ENCODE measurements around the gene PRR16. TPM values are rescaled to one million over a fixed set of nuclear protein-coding genes. Genes with fewer than 3 reads are reported as not detected.

PRR16 gene
- total RNA-seq, 1 donor from 2014 or later: 0.23 TPM

DNA sequence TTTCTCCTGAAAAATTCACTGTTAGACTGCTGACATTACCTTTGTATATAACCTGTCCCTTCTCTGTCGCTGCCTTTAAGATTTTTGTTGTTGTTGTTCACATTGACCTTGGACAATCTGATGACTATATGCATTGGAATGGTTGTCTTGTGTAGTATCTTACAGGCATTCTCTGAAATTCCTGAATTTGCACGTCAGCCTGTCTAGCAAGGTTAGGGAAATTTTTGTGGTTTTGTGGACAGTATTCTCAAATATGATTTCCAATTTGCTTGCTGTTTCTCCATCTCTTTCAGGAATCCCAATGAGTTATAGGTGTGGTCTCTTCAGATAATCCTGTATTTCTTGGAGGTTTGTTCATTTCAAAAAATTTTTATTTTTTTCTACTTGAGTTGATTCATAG, 140.8 kb downstream of the PRR16 start:
- H3K4me3 ChIP-seq (ENCODE audit: low read depth, low read length): no peak overlapping the region
- no peak for TF ChIP-seq CTCF (conservative IDR thresholded peaks at IDR 0.05; ENCODE audit: low read depth, low read length)
- no peak for DNase-seq (ENCODE audit: low read depth)

DNA sequence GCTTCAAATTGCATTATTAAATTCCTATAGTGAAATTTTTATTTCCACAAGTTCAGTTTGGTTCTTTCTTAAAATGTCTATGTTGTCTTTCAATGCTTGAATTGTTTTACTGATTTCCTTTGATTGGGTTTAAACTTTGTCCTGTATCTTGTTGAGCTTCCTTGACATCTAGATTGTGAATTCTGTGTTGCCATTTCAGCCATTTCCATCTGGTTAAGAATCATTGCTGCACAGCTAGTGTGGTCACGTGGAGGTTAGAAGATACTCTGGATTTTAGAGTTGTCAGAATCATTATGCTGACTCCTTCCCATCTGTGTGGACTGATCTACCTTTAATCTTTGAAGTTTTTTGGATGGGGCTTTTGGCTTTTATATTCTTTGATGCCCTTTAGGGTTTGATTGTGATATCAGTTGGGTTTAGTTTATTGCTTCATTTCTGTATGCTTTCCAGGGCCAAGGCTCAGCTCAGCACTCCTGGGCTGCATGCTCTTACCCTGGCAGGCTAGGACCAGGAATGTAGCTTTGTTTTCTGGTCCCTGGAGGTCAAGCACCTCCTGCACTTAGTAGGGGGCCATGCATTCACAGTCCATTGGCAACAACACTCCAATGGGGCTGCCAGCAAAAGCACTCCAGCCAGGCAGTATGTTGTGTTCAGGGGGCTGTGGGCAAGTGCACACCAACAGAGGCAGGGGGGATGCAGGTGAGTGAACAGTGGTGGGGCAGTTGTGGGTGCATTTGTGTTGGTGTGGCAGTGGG, 141.4 kb downstream of the PRR16 start:
- no peak for TF ChIP-seq CTCF (conservative IDR thresholded peaks at IDR 0.05; ENCODE audit: low read depth, low read length)
- DNase-seq (ENCODE audit: low read depth): no peak
- no peak overlapping the region for H3K4me3 ChIP-seq (ENCODE audit: low read depth, low read length)

- TF ChIP-seq CTCF (conservative IDR thresholded peaks at IDR 0.05; ENCODE audit: low read depth, low read length): no peak
- DNase-seq (ENCODE audit: low read depth): no peak
- no peak overlapping the region for H3K4me3 ChIP-seq (ENCODE audit: low read depth, low read length)
These were observed 145.5 kb downstream of the PRR16 start for GRCh38 chr5:120609570-120609969.

- DNase-seq (ENCODE audit: low read depth): no peak
- H3K4me3 ChIP-seq (ENCODE audit: low read depth, low read length): no peak overlapping the region
- no peak for TF ChIP-seq CTCF (conservative IDR thresholded peaks at IDR 0.05; ENCODE audit: low read depth, low read length)
These were observed 146.0 kb downstream of the PRR16 start for GRCh38 chr5:120610145-120610544.

GRCh38 chr5:120613729-120614128, 149.6 kb downstream of the PRR16 start:
- TF ChIP-seq CTCF (conservative IDR thresholded peaks at IDR 0.05; ENCODE audit: low read depth, low read length): peak; percentile 16
- peak; percentile 66 for DNase-seq (ENCODE audit: low read depth)
- no peak overlapping the region for H3K4me3 ChIP-seq (ENCODE audit: low read depth, low read length)

DNA sequence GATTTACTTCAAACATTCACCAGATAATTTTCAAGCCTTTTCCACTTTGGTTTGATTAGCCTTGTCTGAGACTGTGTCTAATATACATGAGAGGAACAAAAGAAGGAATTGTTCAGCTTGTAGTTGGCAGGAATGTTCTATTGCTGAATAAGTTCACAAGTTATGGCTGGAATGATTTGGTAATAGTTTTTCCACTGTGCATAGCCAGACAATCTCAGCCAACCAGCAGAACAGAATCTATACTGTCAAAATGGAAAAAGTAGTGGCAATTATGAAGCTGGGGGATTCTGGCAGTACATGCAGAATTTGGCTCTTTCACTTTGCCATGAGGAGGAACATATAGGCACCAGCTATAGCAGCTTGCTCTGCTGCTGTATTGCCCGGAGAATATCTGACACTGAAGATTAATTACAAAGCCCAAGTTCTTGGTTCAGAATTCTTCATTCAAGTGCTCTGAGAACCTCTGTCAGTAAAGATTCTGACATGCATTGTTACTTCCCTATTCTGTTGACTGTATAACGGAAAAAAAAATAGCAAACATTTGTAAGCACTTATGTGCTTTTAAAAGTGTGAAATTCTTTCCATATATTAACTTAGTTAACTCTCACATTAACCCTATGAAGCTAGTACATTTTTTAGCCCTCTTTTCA, 150.6 kb downstream of the PRR16 start:
- TF ChIP-seq CTCF (conservative IDR thresholded peaks at IDR 0.05; ENCODE audit: low read depth, low read length): no peak

More for the DNA sequence above, 150.6 kb downstream of the PRR16 start:
- DNase-seq (ENCODE audit: low read depth): peak; percentile 51
- no peak overlapping the region for H3K4me3 ChIP-seq (ENCODE audit: low read depth, low read length)
